GM20000 (cell line): ENCODE data around the gene TMEM208.
A peak's percentile ranks its signal among the peaks of the same experiment; 100 is the strongest.

Source experiments
- DNase-seq: peaks from one replicate; pipeline ENCODE4 v3.0.0; 2012; ENCODE audit warnings: low spot score
- TF ChIP-seq, protein P1 (sequence below): IDR thresholded peaks from 2 replicates; pipeline ENCODE4 v1.5.1; 2012; ENCODE audit warnings: mild to moderate bottlenecking, control low read depth; ENCODE audit errors: extremely low read depth, missing control alignments

The TMEM208 gene

DNA sequence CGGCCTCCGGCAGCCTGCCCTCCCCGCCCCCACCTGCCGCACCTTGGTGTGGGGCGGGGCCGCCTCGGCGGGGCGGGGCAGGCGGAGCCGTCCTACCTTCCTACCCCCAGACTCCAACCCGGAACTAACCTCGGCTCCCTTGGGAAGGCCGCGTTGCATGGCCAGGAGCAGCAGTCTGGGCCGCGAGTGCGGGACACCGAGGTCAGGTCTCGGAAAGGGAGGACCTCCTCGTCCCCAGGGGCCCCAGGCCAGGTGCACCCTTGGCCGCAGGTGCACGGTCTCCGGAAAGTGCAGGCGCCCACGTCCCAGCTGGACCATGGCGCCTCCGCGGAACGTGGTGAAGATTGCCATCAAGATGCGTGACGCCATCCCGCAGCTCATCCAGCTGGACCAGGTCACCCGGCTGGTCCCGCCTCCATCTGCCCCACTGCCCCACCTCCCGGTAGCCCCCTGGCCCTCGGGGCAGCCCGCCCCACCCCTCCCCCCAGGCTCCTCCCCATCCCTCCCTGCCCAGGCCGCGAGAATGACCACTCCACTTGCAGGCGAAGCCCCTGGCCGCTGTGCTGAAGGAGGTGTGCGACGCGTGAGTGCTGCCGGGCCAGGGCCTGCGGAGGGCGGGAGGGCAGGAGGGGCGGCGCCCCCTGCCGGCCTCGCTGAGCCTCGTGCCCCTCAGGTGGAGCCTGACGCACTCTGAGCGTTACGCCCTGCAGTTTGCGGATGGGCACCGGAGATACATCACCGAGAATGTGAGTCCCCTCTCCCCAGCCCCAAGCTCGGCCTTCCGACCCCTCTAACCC lies 27.7 kb upstream of the TMEM208 start, which contains the start of gene ELMO3:
Gene ELMO3, plus strand, starts transcription at position 121 of the 797 bp plus-strand sequence. Its CDS starts 196 bp downstream, at position 317.
- no peak for DNase-seq
- TF ChIP-seq, protein P1, sequence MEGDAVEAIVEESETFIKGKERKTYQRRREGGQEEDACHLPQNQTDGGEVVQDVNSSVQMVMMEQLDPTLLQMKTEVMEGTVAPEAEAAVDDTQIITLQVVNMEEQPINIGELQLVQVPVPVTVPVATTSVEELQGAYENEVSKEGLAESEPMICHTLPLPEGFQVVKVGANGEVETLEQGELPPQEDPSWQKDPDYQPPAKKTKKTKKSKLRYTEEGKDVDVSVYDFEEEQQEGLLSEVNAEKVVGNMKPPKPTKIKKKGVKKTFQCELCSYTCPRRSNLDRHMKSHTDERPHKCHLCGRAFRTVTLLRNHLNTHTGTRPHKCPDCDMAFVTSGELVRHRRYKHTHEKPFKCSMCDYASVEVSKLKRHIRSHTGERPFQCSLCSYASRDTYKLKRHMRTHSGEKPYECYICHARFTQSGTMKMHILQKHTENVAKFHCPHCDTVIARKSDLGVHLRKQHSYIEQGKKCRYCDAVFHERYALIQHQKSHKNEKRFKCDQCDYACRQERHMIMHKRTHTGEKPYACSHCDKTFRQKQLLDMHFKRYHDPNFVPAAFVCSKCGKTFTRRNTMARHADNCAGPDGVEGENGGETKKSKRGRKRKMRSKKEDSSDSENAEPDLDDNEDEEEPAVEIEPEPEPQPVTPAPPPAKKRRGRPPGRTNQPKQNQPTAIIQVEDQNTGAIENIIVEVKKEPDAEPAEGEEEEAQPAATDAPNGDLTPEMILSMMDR, result no peak

GRCh38 chr16:67199808-67200198 lies 27.1 kb upstream of the TMEM208 start:
- TF ChIP-seq, protein P1, result no peak
- no peak for DNase-seq

- peak; percentile 28 for DNase-seq
- TF ChIP-seq, protein P1, result no peak
Measured at GRCh38 chr16:67200491-67200890, 26.4 kb upstream of the TMEM208 start.

DNA sequence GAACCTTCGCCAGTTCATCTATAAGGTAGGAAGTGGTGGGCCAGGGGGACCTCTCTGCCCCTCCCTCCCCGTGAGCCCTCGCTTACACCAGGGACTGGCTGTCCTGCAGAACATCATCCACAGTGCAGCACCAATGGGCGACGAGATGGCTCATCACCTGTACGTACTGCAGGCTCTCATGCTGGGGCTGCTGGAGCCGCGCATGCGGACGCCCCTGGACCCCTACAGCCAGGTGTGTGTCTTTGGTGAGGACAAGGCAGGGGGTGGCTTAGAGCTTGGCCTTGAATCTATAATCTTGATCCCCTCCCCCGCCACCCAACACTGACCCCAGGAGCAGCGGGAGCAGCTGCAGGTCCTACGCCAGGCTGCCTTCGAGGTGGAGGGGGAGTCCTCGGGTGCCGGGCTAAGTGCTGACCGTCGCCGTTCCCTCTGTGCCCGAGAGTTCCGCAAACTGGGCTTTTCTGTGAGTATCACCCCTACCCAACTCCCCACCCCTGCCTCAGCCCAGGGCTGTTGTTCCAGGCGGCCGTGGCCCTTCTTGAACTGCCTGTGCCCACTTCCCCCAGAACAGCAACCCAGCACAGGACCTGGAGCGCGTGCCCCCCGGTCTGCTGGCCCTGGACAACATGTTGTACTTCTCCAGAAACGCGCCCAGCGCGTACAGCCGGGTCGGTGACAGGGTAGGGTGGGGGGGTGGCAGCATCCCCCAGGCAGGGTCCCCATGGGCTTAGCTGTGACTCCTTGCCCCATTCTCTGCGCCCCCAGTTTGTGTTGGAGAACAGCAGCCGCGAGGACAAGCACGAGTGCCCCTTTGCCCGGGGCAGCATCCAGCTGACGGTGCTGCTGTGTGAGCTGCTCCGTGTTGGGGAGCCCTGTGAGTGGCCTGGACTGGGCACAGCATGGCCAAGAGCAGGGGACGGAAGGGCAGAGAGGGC lies 25.3 kb upstream of the TMEM208 start:
- DNase-seq, result peak; percentile 15
- TF ChIP-seq, protein P1, result no peak

- no peak for DNase-seq
- TF ChIP-seq, protein P1, result no peak
Measured at GRCh38 chr16:67202426-67202825, 24.5 kb upstream of the TMEM208 start.

DNA sequence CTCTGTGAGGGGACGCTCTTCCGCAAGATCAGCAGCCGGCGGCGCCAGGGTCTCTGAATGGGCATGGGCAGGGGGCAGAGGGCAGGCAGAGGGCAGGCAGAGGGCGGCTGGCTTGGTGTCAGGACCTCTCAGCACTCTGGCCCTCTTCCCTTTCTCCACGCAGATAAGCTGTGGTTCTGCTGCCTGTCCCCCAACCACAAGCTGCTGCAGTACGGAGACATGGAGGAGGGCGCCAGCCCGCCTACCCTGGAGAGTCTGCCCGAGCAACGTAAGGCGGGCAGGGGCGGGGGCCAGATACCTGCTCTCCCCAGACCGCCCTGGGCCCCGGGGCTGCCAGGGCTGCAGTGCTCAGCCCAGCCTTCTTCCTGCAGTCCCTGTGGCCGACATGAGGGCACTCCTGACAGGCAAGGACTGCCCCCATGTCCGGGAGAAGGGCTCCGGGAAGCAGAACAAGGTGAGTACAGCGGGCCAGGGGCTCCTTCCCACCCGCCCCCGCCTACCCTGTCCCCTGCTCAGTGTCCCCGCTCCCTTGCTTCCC lies 23.9 kb upstream of the TMEM208 start:
- peak; percentile 13 for DNase-seq
- TF ChIP-seq, protein P1, result no peak

- TF ChIP-seq, protein P1, result no peak
- no peak for DNase-seq
Measured at GRCh38 chr16:67204076-67204475, 22.9 kb upstream of the TMEM208 start.
